ENCODE measurements around the gene PFKFB3.
"Not testable (repeated sequence)": the region's sequence is repeated elsewhere in the genome, so short reads cannot be mapped to it uniquely, and the experiment has no call there.

Gene PFKFB3

GRCh38 chr10:6203331-6204062, 765 bp downstream of the PFKFB3 start:
- peak; percentile 49 for DNase-seq

GRCh38 chr10:6204063-6204340, 1.3 kb downstream of the PFKFB3 start:
- peak; percentile 26 for DNase-seq

GRCh38 chr10:6204341-6205191, 1.8 kb downstream of the PFKFB3 start:
- no peak for DNase-seq

DNA sequence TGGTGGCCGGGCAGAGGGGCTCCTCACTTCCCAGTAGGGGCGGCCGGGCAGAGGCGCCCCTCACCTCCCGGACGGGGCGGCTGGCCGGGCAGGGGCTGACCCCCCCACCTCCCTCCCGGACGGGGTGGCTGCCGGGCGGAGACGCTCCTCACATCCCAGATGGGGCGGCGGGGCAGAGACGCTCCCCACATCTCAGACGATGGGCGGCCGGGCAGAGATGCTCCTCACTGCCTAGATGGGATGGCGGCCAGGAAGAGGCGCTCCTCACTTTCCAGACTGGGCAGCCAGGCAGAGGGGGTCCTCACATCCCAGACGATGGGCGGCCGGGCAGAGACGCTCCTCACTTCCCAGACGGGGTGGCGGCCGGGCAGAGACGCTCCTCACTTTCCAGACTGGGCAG, 3.8 kb downstream of the PFKFB3 start:
- not testable (repeated sequence) for DNase-seq

DNA sequence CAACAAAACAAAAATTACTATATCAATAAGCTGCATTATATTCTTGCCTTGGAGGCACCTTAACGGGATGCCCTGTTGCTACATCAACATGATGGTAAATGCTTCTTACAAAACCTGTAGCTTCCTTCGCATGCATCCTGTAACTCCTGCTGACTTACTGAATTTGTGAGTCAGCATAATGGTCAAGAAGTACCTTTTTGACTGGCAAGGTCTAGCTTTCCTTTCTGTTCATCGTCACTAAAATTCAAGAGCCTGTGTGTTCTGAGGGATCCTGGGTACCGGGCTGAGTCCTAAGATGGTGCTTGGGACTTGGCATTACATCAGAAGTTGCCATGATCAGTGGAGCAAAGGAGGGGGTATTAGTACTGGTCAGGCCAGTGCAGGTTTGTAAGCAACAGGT, 4.9 kb downstream of the PFKFB3 start:
- DNase-seq: no peak

- no peak for DNase-seq
These were observed 6.1 kb downstream of the PFKFB3 start for GRCh38 chr10:6208799-6209235.

DNA sequence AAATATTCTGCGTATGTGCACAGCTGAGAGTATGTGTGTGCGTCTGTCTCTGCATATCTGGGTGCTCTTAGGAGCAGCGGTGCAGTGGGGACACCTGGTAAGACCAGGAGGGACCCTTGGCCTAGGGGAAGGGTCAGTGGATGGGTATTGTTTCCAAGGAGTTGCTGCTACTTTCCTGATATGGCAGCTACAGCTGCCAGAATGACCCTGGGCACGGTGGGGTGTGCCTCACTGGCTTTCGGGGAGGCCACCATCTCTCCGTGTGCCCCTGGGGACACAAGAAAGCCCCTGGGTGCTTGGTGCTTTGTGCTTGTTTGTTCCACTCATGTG, 8.6 kb downstream of the PFKFB3 start:
- no peak for DNase-seq

DNA sequence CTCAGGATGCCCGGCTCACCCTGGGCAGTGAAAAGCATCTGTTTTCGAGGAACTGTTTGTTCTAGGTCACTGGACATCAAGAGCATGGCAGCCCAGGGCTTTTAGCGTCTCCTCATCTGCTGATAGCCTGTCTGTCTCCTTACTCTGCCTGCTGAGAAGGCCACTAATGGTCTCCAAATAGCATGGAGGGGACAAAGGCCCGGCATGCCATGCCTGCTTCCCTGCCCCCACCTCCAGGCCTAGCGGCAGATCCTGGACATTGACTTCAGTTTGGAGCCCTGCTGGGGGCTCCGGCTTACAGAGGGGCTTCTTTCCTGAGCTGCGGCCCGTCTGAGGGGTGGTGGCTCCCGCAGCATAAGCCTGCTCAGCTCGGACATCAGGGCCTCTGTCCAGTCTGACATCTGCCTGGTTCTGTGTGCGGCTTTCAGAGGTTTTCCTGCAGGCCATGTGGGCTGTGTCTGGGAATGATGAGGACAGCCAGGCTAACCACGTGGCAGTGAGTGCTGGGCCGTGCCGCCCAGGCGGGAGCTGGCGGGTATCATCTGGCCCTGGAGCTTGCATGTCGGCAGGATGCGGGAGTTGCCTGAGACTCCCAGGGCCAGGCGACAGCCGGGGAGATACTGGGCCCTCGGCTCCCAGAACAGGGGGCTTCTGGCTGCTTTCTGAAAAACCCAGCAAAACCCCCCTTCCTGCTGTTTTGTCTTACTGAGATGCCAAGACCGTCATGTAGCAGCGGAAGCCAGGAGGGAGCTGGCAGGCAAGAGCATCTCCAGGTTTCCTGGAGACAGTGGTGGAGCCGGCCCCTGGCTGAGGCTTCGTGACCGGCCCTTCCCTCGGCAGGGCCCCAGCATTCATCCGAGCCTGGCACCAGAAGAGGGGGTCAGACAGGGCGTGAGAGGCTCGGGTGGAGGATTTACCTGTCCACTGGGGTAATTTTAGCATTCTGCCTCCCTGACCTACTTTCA, 9.2 kb downstream of the PFKFB3 start:
- no peak for DNase-seq

DNA sequence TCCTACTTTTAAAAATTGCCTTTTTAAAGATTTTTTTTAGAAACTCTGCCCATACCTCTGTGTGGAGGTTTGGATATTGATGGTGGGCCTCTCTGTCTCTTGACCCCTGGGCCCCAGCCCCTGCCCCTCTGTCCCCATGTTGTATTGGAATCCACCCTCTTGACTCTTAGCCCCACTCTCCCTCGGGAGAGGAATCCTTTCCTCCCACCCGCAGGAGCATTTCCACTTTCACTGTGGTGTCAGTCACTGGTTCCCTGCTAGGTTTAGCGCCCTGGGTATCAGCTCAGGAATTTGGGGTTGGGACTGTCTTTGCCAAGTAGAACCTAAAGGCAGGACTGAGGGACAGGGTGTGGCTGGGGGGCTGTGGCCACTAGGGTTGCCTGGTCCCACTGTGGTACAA, 10.1 kb downstream of the PFKFB3 start:
- DNase-seq: no peak

GRCh38 chr10:6213257-6213905, 10.6 kb downstream of the PFKFB3 start:
- DNase-seq: no peak

DNA sequence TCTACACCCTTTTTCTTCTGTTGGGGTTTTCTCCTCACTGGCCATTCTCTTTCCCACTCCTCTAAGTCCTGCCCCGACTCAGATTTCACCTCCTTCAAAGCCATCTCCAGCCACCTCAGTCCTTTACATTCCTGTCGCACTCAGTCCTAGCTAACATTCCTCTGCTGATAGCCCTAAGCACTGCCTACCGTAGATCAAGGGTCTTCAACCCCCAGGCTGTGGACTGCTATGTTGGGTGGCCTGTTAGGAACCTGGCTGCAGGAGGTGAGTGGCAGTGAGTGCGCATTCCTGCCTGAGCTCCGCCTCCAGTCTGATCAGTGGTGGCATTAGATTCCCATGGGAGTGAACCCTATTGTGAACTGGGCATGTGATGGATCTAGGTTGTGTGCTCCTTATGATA, 11.2 kb downstream of the PFKFB3 start:
- no peak for DNase-seq

DNA sequence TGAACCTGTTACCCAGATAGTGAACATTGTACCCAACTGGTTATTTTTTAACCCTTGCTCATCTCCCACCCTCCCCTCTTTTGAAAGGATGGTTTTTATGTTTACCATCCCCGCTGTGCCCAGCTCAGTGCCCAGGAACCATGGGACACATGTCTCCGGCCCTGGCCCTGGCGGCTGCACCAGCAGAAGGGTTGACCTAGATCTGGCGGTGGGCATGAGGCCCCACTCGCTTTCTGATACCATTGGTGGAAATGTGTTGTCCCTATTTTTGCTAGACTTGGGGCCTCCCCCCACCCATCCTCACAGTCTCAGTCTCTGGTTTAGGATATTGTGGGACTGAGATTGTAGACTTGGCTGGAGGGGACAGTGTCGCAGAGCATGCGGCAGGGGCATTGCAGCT, 11.9 kb downstream of the PFKFB3 start:
- DNase-seq: no peak

GRCh38 chr10:6215241-6215640, 12.5 kb downstream of the PFKFB3 start:
- no peak for DNase-seq

DNA sequence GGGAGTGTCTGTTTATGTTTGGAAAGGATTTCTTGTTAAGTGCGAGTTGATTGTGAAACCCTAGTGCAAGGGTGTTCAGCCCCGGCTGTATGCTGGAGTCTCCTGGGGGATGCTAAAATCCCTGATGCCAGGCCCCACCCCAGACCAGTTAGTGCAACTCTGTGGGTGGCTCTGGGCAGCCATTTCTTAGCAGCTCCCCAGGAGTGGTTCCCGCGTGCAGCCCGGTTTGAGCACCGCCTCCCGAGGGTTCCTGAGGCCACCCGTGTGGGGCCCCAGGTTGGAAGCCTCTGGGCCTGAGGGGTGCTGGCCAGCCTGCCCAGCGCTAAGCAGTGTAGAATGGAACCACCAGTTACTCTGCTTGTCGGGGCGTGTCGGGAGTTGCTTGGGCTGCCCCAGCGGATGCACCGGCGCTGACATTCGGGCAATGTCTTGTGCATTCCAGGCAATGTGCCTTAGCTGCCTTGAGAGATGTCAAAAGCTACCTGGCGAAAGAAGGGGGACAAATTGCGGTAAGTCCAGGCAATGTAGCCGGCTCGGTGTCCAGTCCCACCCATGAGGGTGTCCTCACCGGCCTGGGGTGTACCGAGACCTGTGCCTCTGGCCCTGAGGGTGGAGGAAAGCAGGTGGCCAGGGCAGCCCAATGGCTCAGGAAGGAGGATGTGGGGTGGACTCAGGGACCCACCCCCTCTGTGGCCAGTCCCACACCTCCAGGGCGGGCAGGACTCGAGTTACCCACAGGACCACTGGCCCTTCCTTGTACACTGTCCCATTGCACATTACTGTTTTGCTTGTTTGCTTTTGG, 13.2 kb downstream of the PFKFB3 start:
- DNase-seq: no peak

DNA sequence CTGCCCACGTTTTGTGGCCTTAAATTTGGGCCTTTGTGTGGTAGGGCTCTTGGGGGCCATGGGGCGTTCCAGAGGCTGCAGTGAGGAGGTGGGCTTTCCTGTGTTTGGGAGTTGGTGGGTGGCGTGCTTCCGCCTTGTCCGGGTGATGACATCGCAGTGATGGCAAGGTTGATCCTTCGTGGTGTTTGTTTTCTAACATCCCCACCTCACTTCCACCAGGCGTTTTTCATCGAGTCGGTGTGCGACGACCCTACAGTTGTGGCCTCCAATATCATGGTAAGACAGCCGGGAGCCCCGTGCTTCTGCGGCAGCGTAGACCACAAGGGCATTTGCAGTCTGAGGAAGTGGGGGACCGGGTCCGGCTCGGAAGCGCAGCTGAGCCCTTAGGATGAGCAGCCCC, 14.2 kb downstream of the PFKFB3 start:
- no peak for DNase-seq

GRCh38 chr10:6217611-6218010, 14.9 kb downstream of the PFKFB3 start:
- no peak for DNase-seq

GRCh38 chr10:6218692-6219493, 16.2 kb downstream of the PFKFB3 start:
- DNase-seq: no peak

- DNase-seq: no peak
These were observed 16.7 kb downstream of the PFKFB3 start for GRCh38 chr10:6219494-6219836.

DNA sequence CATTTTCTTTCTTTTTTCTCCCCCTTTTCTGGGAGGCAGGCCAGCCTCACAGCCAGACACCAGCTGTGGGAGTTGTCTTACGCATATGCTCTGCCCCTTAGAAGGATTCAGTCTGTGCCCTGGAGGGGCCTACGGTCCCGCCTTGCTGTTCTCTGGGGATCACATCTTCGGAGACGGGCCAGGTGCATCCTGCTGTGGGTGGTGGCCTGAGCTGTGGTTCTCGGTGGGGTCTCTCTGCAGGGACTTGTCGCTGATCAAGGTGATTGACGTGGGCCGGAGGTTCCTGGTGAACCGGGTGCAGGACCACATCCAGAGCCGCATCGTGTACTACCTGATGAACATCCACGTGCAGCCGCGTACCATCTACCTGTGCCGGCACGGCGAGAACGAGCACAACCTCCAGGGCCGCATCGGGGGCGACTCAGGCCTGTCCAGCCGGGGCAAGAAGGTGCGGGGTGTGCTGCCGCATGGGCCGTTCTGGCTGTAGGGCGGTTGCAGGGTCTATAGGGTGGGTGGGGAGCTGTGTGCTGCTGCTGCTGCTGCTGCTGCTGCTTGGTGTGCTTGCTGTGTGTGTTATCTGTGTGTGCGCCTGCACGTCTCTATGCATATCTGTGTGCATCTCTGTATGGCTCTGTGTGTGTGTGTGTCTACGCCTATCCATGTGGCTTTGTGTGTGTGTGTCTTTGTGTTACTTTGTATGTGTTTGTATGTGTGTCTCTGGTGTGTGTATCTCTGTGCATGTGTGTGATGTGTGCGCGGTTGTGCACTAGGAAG, 17.9 kb downstream of the PFKFB3 start:
- no peak for DNase-seq

- DNase-seq: no peak
These were observed 18.6 kb downstream of the PFKFB3 start for GRCh38 chr10:6221192-6221940.
